MM.1S (cell line): ENCODE data around the gene HELZ.
"Not testable (repeated sequence)": the region's sequence is repeated elsewhere in the genome, so short reads cannot be mapped to it uniquely, and the experiment has no call there.

Source experiments
- DNase-seq: peaks from one replicate; pipeline ENCODE4 v3.0.0-alpha.2; 2015
- H2AFZ ChIP-seq: fragments of 300-600 bp; sonication (generic); 2 replicates; pipeline ENCODE4 v1.6.0; 2016; ENCODE audit warnings: antibody characterized with exemption, low read length
- H3F3A ChIP-seq: fragments of 300-600 bp; sonication (generic); 2 replicates; pipeline ENCODE4 v1.6.1; 2016; ENCODE audit warnings: mild to moderate bottlenecking, antibody characterized with exemption, low read length, moderate library complexity, mixed read lengths; ENCODE audit not compliant: insufficient read depth
- H3K27ac ChIP-seq: fragments of 300-600 bp; sonication (generic); 2 replicates; pipeline ENCODE4 v1.5.1; 2016; ENCODE audit warnings: mild to moderate bottlenecking, low read length
- H3K27me3 ChIP-seq: fragments of 300-600 bp; sonication (generic); replicated peaks from 2 replicates; pipeline ENCODE4 v1.6.0; 2016; ENCODE audit warnings: low read length; ENCODE audit not compliant: insufficient read depth
- H3K36me3 ChIP-seq: fragments of 300-600 bp; sonication (generic); replicated peaks from 2 replicates; pipeline ENCODE4 v1.6.1; 2016; ENCODE audit warnings: mild to moderate bottlenecking, low read length, mixed read lengths; ENCODE audit not compliant: insufficient read depth
- H3K4me1 ChIP-seq: fragments of 300-600 bp; sonication (generic); 2 replicates; pipeline ENCODE4 v1.6.1; 2016; ENCODE audit warnings: low read length, mixed read lengths
- H3K4me2 ChIP-seq: fragments of 300-600 bp; sonication (generic); 2 replicates; pipeline ENCODE4 v1.6.0; 2016; ENCODE audit warnings: low read depth, low read length
- H3K4me3 ChIP-seq: fragments of 300-600 bp; sonication (generic); 2 replicates; pipeline ENCODE4 v1.5.1; 2016; ENCODE audit warnings: low read length, mixed read lengths
- H3K79me2 ChIP-seq: fragments of 300-600 bp; sonication (generic); 2 replicates; pipeline ENCODE4 v1.6.1; 2016; ENCODE audit warnings: mixed run types, low read length, mixed read lengths
- H3K9ac ChIP-seq: fragments of 300-600 bp; sonication (generic); 2 replicates; pipeline ENCODE4 v1.6.1; 2016; ENCODE audit warnings: low read length, mixed read lengths
- H3K9me2 ChIP-seq: fragments of 300-600 bp; sonication (generic); replicated peaks from 2 replicates; pipeline ENCODE4 v1.6.1; 2016; ENCODE audit warnings: mild to moderate bottlenecking, low read length, mixed read lengths; ENCODE audit not compliant: insufficient read depth
- H3K9me3 ChIP-seq: fragments of 300-600 bp; sonication (generic); replicated peaks from 2 replicates; pipeline ENCODE4 v1.6.1; 2016; ENCODE audit warnings: mild to moderate bottlenecking, low read length, mixed read lengths; ENCODE audit not compliant: insufficient read depth
- H4K20me1 ChIP-seq: fragments of 300-600 bp; sonication (generic); 2 replicates; pipeline ENCODE4 v1.6.1; 2016; ENCODE audit warnings: mild to moderate bottlenecking, low read length, moderate library complexity, mixed read lengths; ENCODE audit not compliant: insufficient read depth
- EZH2 ChIP-seq: fragments of 300-600 bp; sonication (generic); optimal IDR thresholded peaks from 2 replicates; pipeline ENCODE3; 2017; ENCODE audit warnings: low read depth, mild to moderate bottlenecking, antibody characterized with exemption, low read length, mixed read lengths
- EZH2phosphoT487 ChIP-seq: fragments of 300-600 bp; sonication (generic); IDR thresholded peaks from 2 replicates; pipeline ENCODE4 v1.6.1; 2018; ENCODE audit warnings: antibody characterized with exemption, low read length
- TF ChIP-seq, protein P1 (sequence below): fragments of 300-600 bp; sonication (generic); IDR thresholded peaks from 2 replicates; pipeline ENCODE4 v1.5.1; 2016; ENCODE audit warnings: antibody characterized with exemption, low read length, mixed read lengths

HELZ gene

DNA sequence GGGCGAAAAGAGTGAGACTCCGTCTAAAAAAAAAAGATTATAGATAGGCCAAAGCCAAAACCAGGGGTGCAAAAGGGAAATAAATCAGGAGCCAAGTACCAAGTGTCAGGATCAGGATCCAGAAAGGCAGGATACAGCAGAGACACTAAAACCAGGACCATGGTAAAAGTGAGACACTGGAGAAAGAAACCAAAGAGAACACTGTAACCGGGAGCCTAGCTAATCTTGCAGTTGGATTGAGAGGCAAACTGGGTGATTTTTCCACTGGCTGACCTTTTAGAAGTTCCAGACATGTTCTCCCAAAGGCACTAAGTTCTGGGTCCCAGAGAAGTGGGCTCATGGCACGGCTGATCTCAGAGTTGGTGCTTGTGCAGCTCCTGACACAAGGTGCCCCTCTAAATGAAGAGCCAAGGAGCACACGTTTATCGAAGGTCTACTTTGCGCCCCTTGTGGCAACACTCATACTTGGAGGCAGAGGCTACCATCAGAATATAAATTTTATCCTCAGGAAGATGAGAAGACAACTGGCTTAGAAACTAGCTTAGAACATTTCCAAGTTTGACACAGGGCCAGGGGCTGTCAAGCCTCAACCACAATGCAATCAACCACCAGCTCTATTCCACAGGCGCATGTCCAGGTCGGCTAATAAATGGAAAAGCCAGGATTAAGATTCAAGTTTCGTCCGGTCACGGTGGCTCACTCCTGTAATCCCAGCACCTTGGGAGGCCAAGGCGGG is 27.5 kb upstream of the HELZ start:
- no peak overlapping the region for H3K4me3 ChIP-seq
- no peak overlapping the region for H3K9ac ChIP-seq
- no peaks in the 10 kb centered on the region for H4K20me1 ChIP-seq
- H3K4me1 ChIP-seq: no peaks in the 10 kb centered on the region
- no peak for DNase-seq
- H3K9me3 ChIP-seq: no peaks in the 10 kb centered on the region
- TF ChIP-seq EZH2 (no peak), EZH2phosphoT487 (no peak)
- TF ChIP-seq, protein P1, sequence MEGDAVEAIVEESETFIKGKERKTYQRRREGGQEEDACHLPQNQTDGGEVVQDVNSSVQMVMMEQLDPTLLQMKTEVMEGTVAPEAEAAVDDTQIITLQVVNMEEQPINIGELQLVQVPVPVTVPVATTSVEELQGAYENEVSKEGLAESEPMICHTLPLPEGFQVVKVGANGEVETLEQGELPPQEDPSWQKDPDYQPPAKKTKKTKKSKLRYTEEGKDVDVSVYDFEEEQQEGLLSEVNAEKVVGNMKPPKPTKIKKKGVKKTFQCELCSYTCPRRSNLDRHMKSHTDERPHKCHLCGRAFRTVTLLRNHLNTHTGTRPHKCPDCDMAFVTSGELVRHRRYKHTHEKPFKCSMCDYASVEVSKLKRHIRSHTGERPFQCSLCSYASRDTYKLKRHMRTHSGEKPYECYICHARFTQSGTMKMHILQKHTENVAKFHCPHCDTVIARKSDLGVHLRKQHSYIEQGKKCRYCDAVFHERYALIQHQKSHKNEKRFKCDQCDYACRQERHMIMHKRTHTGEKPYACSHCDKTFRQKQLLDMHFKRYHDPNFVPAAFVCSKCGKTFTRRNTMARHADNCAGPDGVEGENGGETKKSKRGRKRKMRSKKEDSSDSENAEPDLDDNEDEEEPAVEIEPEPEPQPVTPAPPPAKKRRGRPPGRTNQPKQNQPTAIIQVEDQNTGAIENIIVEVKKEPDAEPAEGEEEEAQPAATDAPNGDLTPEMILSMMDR: no peak
- no peaks in the 10 kb centered on the region for H3K27me3 ChIP-seq
- H3K36me3 ChIP-seq: no peaks in the 10 kb centered on the region
- H3K4me2 ChIP-seq: no peak overlapping the region
- no peak overlapping the region for H3K27ac ChIP-seq
- no peak overlapping the region for H2AFZ ChIP-seq
- no peaks in the 10 kb centered on the region for H3K79me2 ChIP-seq
- H3F3A ChIP-seq: no peaks in the 10 kb centered on the region
- H3K9me2 ChIP-seq: no peaks in the 10 kb centered on the region

DNA sequence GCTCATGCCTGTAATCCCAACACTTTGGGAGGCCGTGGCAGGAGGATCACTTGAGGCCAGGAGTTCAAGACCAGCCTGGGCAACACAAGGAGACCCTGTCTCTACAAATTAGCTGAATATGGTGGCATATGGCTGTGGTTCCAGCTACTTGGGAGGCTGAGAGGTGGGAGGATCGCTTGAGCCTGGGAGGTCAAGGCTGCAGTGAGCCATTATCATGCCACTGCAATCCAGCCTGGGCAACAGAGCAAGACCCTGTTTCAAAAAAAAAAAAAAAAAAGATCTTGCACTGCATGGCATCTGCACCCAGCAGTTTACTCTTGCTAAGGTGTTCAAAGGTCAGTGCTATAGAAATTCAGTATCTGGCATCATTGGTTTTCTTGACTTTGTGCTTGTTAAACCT is 26.2 kb upstream of the HELZ start:
- not testable (repeated sequence) for H3K27me3 ChIP-seq, H3K9me3 ChIP-seq, H4K20me1 ChIP-seq, H3K4me2 ChIP-seq, H3F3A ChIP-seq, DNase-seq, H3K9ac ChIP-seq, H3K36me3 ChIP-seq, H2AFZ ChIP-seq, H3K27ac ChIP-seq, H3K9me2 ChIP-seq, H3K79me2 ChIP-seq, H3K4me1 ChIP-seq, H3K4me3 ChIP-seq

DNA sequence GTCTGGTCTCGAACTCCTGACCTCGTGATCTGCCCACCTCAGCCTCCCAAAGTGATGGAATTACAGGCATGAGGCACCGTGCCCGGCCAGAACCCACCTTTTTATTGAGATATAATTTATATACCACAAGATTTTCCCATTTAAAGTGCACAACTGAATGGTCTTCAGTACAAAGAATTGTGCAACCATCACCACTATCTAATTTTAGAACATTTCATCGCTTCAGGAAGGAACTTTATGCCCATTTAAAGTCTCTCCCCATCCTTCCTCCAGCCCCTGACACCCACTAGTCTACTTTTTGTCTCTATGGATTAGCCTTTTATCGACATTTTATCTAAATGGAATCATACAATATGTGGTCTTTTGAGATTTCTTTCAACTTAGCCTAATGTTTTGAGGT is 25.4 kb upstream of the HELZ start:
- Histone ChIP-seq H3K9me2 (no peaks in the 10 kb centered on the region), H3K4me1 (no peaks in the 10 kb centered on the region), H3K9ac (no peak overlapping the region), H3K4me2 (no peak overlapping the region), H3K79me2 (no peaks in the 10 kb centered on the region), H3K27me3 (no peaks in the 10 kb centered on the region), H3K36me3 (no peaks in the 10 kb centered on the region), H4K20me1 (no peaks in the 10 kb centered on the region), H2AFZ (no peak overlapping the region), H3F3A (no peaks in the 10 kb centered on the region), H3K27ac (no peak overlapping the region), H3K9me3 (no peaks in the 10 kb centered on the region), H3K4me3 (no peak overlapping the region)
- DNase-seq: no peak
- TF ChIP-seq EZH2: no peak
- TF ChIP-seq EZH2phosphoT487: no peak
- TF ChIP-seq, protein P1: no peak

DNA sequence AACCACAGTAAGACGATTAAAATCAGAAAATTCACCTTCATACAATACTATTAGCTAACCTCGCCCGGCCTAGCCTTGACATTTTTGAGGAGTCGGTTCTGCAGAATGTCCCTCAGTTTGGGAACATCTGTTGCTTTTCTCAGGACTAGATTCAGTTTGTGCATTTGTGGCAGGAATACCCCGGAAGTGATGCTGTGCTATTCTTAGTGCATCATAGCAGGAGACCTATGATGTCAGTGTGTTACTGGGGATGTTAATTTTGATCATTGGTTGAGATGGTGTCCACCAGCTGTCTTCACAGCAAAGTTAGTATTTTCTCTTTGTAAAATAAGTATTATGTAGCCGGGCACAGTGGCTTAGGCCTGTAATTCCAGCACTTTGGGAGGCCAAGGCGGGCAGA is 21.5 kb upstream of the HELZ start:
- TF ChIP-seq, protein P1: no peak
- no peak for TF ChIP-seq EZH2phosphoT487
- TF ChIP-seq EZH2: no peak
- no peak overlapping the region for H2AFZ ChIP-seq
- H3F3A ChIP-seq: no peaks in the 10 kb centered on the region
- H3K4me3 ChIP-seq: no peak overlapping the region
- H3K79me2 ChIP-seq: no peaks in the 10 kb centered on the region
- H3K36me3 ChIP-seq: no peaks in the 10 kb centered on the region
- no peaks in the 10 kb centered on the region for H4K20me1 ChIP-seq
- no peaks in the 10 kb centered on the region for H3K4me1 ChIP-seq
- H3K4me2 ChIP-seq: no peak overlapping the region
- no peak for DNase-seq
- H3K9ac ChIP-seq: no peak overlapping the region
- no peak overlapping the region for H3K27ac ChIP-seq
- H3K9me3 ChIP-seq: no peaks in the 10 kb centered on the region
- H3K9me2 ChIP-seq: no peaks in the 10 kb centered on the region
- H3K27me3 ChIP-seq: no peaks in the 10 kb centered on the region
